Measurements from ENCODE around the gene ACSS1.

GRCh38 chr20:25073544-25073943, 15.6 kb upstream of the ACSS1 start:
- no peak for TF ChIP-seq CTCF (IDR thresholded peaks at IDR 0.05)
- no peak for TF ChIP-seq EZH2 (IDR thresholded peaks at IDR 0.05)

Measured in neural progenitor cell (in vitro differentiated cells).